ENCODE results near the gene LETMD1. TPM values are rescaled to one million over a fixed set of nuclear protein-coding genes. Genes with fewer than 3 reads are reported as not detected.

Gene LETMD1
- total and polyA plus RNA-seq, 9 of the 15 experiments (the other 6 are each of a cell fraction or from before 2014, with no cell fraction given): 58.7 to 163 (median 75.4) TPM

GRCh38 chr12:51021694-51022093, 26.4 kb upstream of the LETMD1 start (continued):
- TF ChIP-seq ZNF318 (IDR thresholded peaks at IDR 0.05; ENCODE audit: borderline replicate concordance in 1 of 2, low read depth in 1 of 2): peak in 1 of 2 experiments; percentile 95; a peak in 2 of 4 replicates
- TF ChIP-seq CBFA2T2 (conservative IDR thresholded peaks at IDR 0.05): peak; percentile 94
- TF ChIP-seq MCM7 (IDR thresholded peaks at IDR 0.05): no peak
- TF ChIP-seq TRIM24 (IDR thresholded peaks at IDR 0.05): peak; percentile 70 to 78
- no peak for TF ChIP-seq NCOA2 (IDR thresholded peaks at IDR 0.05; ENCODE audit: partially characterized antibody in 2 of 2)
- TF ChIP-seq RREB1 (CRISPR knock-in tag; IDR thresholded peaks at IDR 0.05): 0 out of 2 replicates have a peak, but pooled peaks have one; percentile 24
- no peak for TF ChIP-seq AFF4 (CRISPR knock-in tag; IDR thresholded peaks at IDR 0.05)
- no peak for TF ChIP-seq SP1 (CRISPR knock-in tag; IDR thresholded peaks at IDR 0.05)

Measured in K562 (cell line).